Myocyte (in vitro differentiated cells): ENCODE measurements around the gene RGS7. TPM values are rescaled to one million over a fixed set of nuclear protein-coding genes. Genes with fewer than 3 reads are reported as not detected.
"Not testable (repeated sequence)": the region's sequence is repeated elsewhere in the genome, so short reads cannot be mapped to it uniquely, and the experiment has no call there.

Source experiments
- DNase-seq: peaks from one replicate; pipeline ENCODE4 v3.0.0-alpha.2; 2012; ENCODE audit warnings: low read depth
- microRNA counts: library from miRNA; unstranded; fragments of <30 nt; microRNA quantifications from one replicate; lab custom pipeline; 2016
- microRNA-seq: library from miRNA; unstranded; fragments of <30 nt; microRNA quantifications from one replicate; pipeline ENCODE4, GENCODE V29; 2016
- total RNA-seq: library from RNA; depleted of rRNA; stranded (reverse); fragments of >200 nt; gene quantifications from 2 replicates; pipeline ENCODE4 v1.2.3, GENCODE V29; 2014

The RGS7 gene
- total RNA-seq, 1 donor from 2014 or later: not detected

DNA sequence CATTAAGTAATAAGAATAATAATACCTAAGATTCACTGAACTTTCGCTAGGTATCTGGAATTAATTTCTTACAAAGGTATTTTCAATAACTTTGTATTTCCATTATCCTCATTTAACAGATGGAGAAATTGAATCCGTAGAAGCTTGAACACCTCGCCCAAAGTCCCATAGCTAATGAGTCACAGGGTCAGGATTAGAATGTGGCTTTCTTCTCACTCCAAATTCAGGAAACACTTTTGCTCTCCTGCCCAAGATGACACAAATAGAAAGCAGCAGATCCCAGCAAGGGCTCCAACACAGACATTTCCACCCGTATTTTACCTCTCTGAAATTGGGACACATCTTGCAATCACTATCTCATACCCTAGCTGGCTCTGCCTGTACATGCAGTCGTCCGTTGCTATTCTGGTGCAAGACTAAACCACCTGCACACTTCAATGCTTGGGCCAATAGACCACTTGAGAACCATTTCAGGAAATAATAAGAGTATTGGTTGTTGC lies 619.2 kb downstream of the RGS7 start:
- DNase-seq: peak; percentile 36

DNA sequence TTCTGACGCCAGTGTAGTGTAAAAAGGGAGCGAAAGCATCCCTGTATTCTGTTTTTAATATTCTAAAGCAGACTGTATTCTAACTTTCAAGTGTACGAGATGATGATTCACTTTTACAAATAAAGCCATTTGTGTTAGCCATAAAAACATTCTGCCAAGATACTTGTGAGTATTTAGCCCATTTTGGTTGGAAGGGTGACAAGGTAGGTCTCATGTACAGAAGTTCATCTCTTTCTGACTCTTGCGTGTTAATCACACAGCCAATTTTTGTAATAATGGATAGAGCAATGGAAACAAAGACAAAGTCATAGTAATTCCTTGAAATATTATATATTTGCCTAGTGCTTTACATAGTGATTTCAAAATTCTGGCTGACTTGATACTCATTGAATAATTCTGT lies 619.7 kb downstream of the RGS7 start:
- no peak for DNase-seq

DNA sequence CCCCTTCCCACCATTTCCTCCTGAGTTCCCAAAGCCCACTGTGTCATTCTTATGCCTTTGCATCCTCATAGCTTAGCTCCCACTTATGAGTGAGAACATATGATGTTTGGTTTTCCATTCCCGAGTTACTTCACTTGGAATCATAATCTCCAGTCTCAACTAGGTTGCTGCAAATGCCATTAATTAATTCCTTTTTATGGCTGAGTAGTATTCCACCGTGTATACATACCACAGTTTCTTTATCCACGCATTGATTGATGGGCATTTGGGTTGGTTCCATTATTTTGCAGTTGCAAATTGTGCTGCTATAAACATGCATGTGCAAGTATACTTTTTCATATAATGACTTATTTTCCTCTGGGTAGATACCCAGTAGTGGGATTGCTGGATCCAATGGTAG lies 622.3 kb downstream of the RGS7 start:
- not testable (repeated sequence) for DNase-seq

DNA sequence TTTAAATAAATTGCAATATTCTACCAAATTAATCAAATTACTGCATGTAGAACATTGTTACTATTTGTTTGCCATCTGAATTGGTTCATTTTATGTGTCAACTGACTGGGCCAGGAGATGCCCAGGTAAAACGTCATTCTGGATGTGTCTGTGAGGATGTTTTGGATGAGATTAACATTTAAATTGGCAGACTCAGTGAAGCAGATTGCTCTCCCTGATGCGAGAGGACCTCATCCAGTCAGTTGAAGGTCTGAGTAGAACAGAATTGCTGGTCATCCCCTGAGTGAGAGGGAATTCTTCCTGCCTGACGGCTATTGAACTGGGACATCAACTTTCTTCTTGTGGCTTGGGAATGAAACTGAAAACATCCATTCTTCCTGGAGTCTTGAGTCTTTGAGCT lies 623.0 kb downstream of the RGS7 start:
- DNase-seq: no peak

DNA sequence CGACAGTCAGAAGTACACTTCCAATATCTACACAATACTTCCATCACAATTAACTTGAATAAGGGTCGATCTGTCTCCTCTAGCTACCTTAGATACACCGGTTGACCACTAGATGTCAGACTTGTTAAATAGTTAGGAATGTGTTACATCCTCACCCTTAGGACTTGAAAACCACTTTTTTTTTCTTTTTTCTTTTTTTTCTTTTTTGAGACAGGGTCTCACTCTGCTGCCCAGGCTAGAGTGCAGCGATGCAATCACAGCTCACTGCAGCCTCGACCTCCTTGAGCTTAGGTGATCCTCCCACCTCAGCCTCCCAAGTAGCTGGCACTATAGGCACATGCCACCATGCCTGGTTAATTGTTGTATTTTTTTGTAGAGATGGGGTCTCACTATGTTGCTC lies 624.6 kb downstream of the RGS7 start:
- peak; percentile 67 for DNase-seq

MicroRNA genes within 50 kb of the gene (microRNA counts, 767-probe panel; counts per million panel counts)
- not detected for microRNA hsa-miR-3123 (lab: Ali Mortazavi, UCI)

Small RNA genes lying within 50 kb of the gene (microRNA-seq; reads per million reads assigned to microRNA genes)
- gene MIR3123: not detected

Other genes with a start within 250 kb of the RGS7 start
- 67.0 and 94.9 TPM in 2 replicates for gene FH, start 162.6 kb upstream of the RGS7 start, total RNA-seq
- gene KMO, start 175.2 kb upstream of the RGS7 start, total RNA-seq: 0.10 and 0.27 TPM in 2 replicates